Esophagus muscularis mucosa (tissue), 4 donors: ENCODE data around the gene HSD11B2. TPM values are rescaled to one million over a fixed set of nuclear protein-coding genes. Genes with fewer than 3 reads are reported as not detected.

ENCODE experiments used
- DNase-seq: peaks from one replicate; pipeline ENCODE4 v3.0.0-alpha.2; 2017; ENCODE audit errors: extremely low spot score
- H3K27ac ChIP-seq, 4 donors: fragments of 200-600 bp; sonication (generic); replicated peaks in 1 of 4; 1 replicate in 3 of 4; 2 replicates in 1 of 4; pipeline ENCODE4 v1.5.1; 2016 to 2019; ENCODE audit warnings: mild to moderate bottlenecking in 1 of 4
- H3K27me3 ChIP-seq, 4 donors: fragments of 200-600 bp; sonication (generic); one replicate each; pipeline versions ENCODE4 v1.5.1 to v1.6.0; 2016 to 2019
- H3K36me3 ChIP-seq, 4 donors: fragments of 200-600 bp; sonication (generic); one replicate each; pipeline ENCODE4 v1.5.1; 2016 to 2019
- H3K4me1 ChIP-seq, 4 donors: fragments of 200-600 bp; sonication (generic); one replicate each; pipeline ENCODE4 v1.5.1; 2016 to 2019
- H3K4me3 ChIP-seq, 4 donors: fragments of 200-600 bp; sonication (generic); 1 replicate in 2 of 4; 2 replicates in 2 of 4; pipeline ENCODE4 v1.5.1; 2016 to 2019; ENCODE audit warnings: mild to moderate bottlenecking in 4 of 4, moderate library complexity in 1 of 4
- H3K9me3 ChIP-seq, 4 donors: fragments of 200-600 bp; sonication (generic); 1 replicate in 3 of 4; 2 replicates in 1 of 4; pipeline ENCODE4 v1.5.1; 2016 to 2019
- CTCF ChIP-seq, 3 experiments: fragments of 200-600 bp in 2 of 3; fragments of 450-650 bp in 1 of 3; sonication (generic) in 2 of 3; IDR thresholded peaks; one replicate each; pipeline ENCODE4 v1.5.1; 2017 to 2019; ENCODE audit warnings: antibody characterized with exemption in 3 of 3, mild to moderate bottlenecking in 2 of 3, moderate library complexity in 1 of 3
- EP300 ChIP-seq: sonication (generic); formaldehyde crosslinking; IDR thresholded peaks from one replicate; pipeline ENCODE4 v1.6.1; 2017; ENCODE audit warnings: antibody characterized with exemption
- POLR2A ChIP-seq: fragments of 450-650 bp; IDR thresholded peaks from one replicate; pipeline ENCODE4 v1.6.1; 2017; ENCODE audit warnings: antibody characterized with exemption, moderate library complexity, mild to moderate bottlenecking, low read depth
- POLR2AphosphoS5 ChIP-seq, 2 donors: sonication (generic); formaldehyde crosslinking; IDR thresholded peaks; one replicate each; pipeline ENCODE4 v1.6.1; 2017; ENCODE audit warnings: antibody characterized with exemption in 2 of 2
- WGBS: methylation state at CpG from one replicate; pipeline ENCODE4 v1.1.5; 2018; 5-methylcytosine and 5-hydroxymethylcytosine counted together
- intact Hi-C: fragments of 100-400 bp; cut with DNase I; formaldehyde crosslinking; loops from one replicate; pipeline ENCODE4 v1.15.1; 2023
- total RNA-seq, 4 donors: library from RNA; depleted of rRNA; stranded (reverse); fragments of >200 nt; gene quantifications; one replicate each; pipeline versions ENCODE4 v1.1.0 to v1.2.1, GENCODE V29; 2016

The HSD11B2 gene
- total RNA-seq, 4 donors from 2014 or later, result 0.42 to 2.2 (median 1.1) TPM; not detected in 1

- intact Hi-C loops, result no loop called here
- Histone ChIP-seq H3K9me3 (no peaks in the 10 kb centered on the region), H3K4me1 (peaks cover 63 to 96% (median 92%) of the 10 kb centered on the region in 4 donors), H3K4me3 (peak overlapping the region; percentile 62 to 74 (median 64)), H3K27ac (peak overlapping the region; percentile 80 to 88 (median 81)), H3K27me3 (no peaks in the 10 kb centered on the region), H3K36me3 (peaks cover 0 to 17% (median 0%) of the 10 kb centered on the region in 4 donors)
- 7% methylated on average over 6 of the region's 20 CpGs for WGBS
- DNase-seq, result no peak
- TF ChIP-seq CTCF (IDR thresholded peaks at IDR 0.05) (no peak), EP300 (no peak), POLR2AphosphoS5 (IDR thresholded peaks at IDR 0.05) (no peak), POLR2A (no peak)
Observed at GRCh38 chr16:67393788-67394154, 37.1 kb upstream of the HSD11B2 start.

GRCh38 chr16:67394155-67395104 lies 36.5 kb upstream of the HSD11B2 start:
- Histone ChIP-seq H3K27ac (peak overlapping the region; percentile 80 to 88 (median 81)), H3K27me3 (no peaks in the 10 kb centered on the region), H3K36me3 (peaks cover 0 to 13% (median 0%) of the 10 kb centered on the region in 4 donors), H3K9me3 (no peaks in the 10 kb centered on the region), H3K4me1 (peaks cover 69 to 99% (median 94%) of the 10 kb centered on the region in 4 donors), H3K4me3 (peak overlapping the region; percentile 62 to 74 (median 64))
- 64% methylated on average over 81 of the region's 88 CpGs for WGBS
- DNase-seq, result no peak
- intact Hi-C loops, result no loop called here
- TF ChIP-seq POLR2AphosphoS5 (IDR thresholded peaks at IDR 0.05) (no peak), CTCF (IDR thresholded peaks at IDR 0.05) (no peak), EP300 (no peak), POLR2A (no peak)

- H3K36me3 ChIP-seq, result peaks cover 0 to 7% (median 0%) of the 10 kb centered on the region in 4 donors
- no peaks in the 10 kb centered on the region for H3K27me3 ChIP-seq
- intact Hi-C loops, result no loop called here
- no peak for TF ChIP-seq CTCF (IDR thresholded peaks at IDR 0.05)
- no peak for TF ChIP-seq POLR2AphosphoS5 (IDR thresholded peaks at IDR 0.05)
- no peak for TF ChIP-seq EP300
- no peak for TF ChIP-seq POLR2A
- WGBS, result 86% methylated on average over 5 of the region's 10 CpGs
- DNase-seq, result no peak
- H3K4me1 ChIP-seq, result peaks cover 70 to 99% (median 93%) of the 10 kb centered on the region in 4 donors
- peak overlapping the region; percentile 80 to 88 (median 81) for H3K27ac ChIP-seq
- H3K4me3 ChIP-seq, result no peak overlapping the region
- no peaks in the 10 kb centered on the region for H3K9me3 ChIP-seq
Observed at GRCh38 chr16:67395105-67395457, 35.8 kb upstream of the HSD11B2 start.

GRCh38 chr16:67395458-67396158 lies 35.3 kb upstream of the HSD11B2 start:
- Histone ChIP-seq H3K27ac (peak overlapping the region; percentile 80 to 88 (median 81)), H3K4me1 (peaks cover 67 to 94% (median 88%) of the 10 kb centered on the region in 4 donors), H3K4me3 (peak overlapping the region in 3 of 4 donors; percentile 9 to 32 (median 11)), H3K9me3 (no peaks in the 10 kb centered on the region), H3K36me3 (peaks cover 0 to 1% (median 0%) of the 10 kb centered on the region in 4 donors), H3K27me3 (no peaks in the 10 kb centered on the region)
- 64% methylated on average over 8 of the region's 13 CpGs for WGBS
- intact Hi-C loops, result no loop called here
- DNase-seq, result no peak
- TF ChIP-seq POLR2A (no peak), POLR2AphosphoS5 (IDR thresholded peaks at IDR 0.05) (no peak), CTCF (IDR thresholded peaks at IDR 0.05) (no peak), EP300 (no peak)
